Natural killer cell treated with Interleukin-12 subunit alpha and Interleukin-12 subunit beta and Interleukin-15 and Interleukin-18, amount 100 ng/mL, for 72 hours (primary cell): ENCODE measurements around the gene COG7. TPM values are rescaled to one million over a fixed set of nuclear protein-coding genes. Genes with fewer than 3 reads are reported as not detected.
"Not testable (repeated sequence)": the region's sequence is repeated elsewhere in the genome, so short reads cannot be mapped to it uniquely, and the experiment has no call there.

ENCODE experiments used
- ATAC-seq, 2 donors: fragments of 150-1000 bp; cut with Tn5 transposase in 1 of 2; sonication (Bioruptor Pico), chemical (Tn5 transposase) in 1 of 2; 2 replicates each; pipeline ENCODE4 v1.10.0; 2021
- DNase-seq: peaks from one replicate; pipeline ENCODE4 v3.0.0; 2022; ENCODE audit warnings: low spot score
- H3K27ac Mint-ChIP-seq, 2 donors: 1 replicate in 1 of 2; 2 replicates in 1 of 2; pipeline ENCODE4 v1.8.0; 2022; ENCODE audit warnings: mixed read lengths in 2 of 2, mild to moderate bottlenecking in 1 of 2, moderate library complexity in 1 of 2
- H3K27me3 Mint-ChIP-seq, 2 donors: 1 replicate in 1 of 2; 2 replicates in 1 of 2; pipeline ENCODE4 v1.8.0; 2022; ENCODE audit warnings: mixed read lengths in 2 of 2
- H3K36me3 Mint-ChIP-seq: one replicate; pipeline ENCODE4 v1.8.0; 2022; ENCODE audit warnings: mixed read lengths
- H3K4me1 Mint-ChIP-seq, 2 donors: 1 replicate in 1 of 2; 2 replicates in 1 of 2; pipeline ENCODE4 v1.8.0; 2022; ENCODE audit warnings: low read depth in 2 of 2, mixed read lengths in 2 of 2, mild to moderate bottlenecking in 1 of 2
- H3K4me3 Mint-ChIP-seq: one replicate; pipeline ENCODE4 v1.8.0; 2022; ENCODE audit warnings: mixed read lengths
- H3K9me3 Mint-ChIP-seq: 2 replicates; pipeline ENCODE4 v1.8.0; 2022; ENCODE audit warnings: mixed read lengths
- total RNA-seq, 2 donors: library from RNA; stranded (reverse); gene quantifications; one replicate each; pipeline ENCODE4 v1.2.3, GENCODE V29; 2022

Gene COG7
- total RNA-seq, 2 donors from 2014 or later = 21.9 to 28.2 TPM

GRCh38 chr16:23381702-23382101 is 71.3 kb downstream of the COG7 start:
- not testable (repeated sequence) for H3K27ac Mint-ChIP-seq

DNA sequence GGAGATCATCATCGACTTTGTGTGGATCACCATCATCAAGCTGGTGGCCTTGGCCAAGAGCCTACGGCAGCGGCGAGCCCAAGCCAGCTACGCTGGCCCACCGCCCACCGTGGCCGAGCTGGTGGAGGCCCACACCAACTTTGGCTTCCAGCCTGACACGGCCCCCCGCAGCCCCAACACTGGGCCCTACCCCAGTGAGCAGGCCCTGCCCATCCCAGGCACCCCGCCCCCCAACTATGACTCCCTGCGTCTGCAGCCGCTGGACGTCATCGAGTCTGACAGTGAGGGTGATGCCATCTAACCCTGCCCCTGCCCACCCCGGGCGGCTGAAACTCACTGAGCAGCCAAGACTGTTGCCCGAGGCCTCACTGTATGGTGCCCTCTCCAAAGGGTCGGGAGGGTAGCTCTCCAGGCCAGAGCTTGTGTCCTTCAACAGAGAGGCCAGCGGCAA is 72.5 kb downstream of the COG7 start:
- Mint-ChIP-seq H3K4me1 (no peaks in the 10 kb centered on the region), H3K36me3 (no peaks in the 10 kb centered on the region), H3K4me3 (no peak overlapping the region), H3K9me3 (no peaks in the 10 kb centered on the region), H3K27me3 (peaks cover 0 to 6% of the 10 kb centered on the region in 2 donors), H3K27ac (no peak overlapping the region)
- DNase-seq = no peak
- ATAC-seq = no peak

More at GRCh38 chr16:23381702-23382101, 71.3 kb downstream of the COG7 start:
- H3K9me3 Mint-ChIP-seq, H3K4me1 Mint-ChIP-seq, H3K4me3 Mint-ChIP-seq, H3K27me3 Mint-ChIP-seq, H3K36me3 Mint-ChIP-seq, ATAC-seq, DNase-seq: not testable (repeated sequence)

DNA sequence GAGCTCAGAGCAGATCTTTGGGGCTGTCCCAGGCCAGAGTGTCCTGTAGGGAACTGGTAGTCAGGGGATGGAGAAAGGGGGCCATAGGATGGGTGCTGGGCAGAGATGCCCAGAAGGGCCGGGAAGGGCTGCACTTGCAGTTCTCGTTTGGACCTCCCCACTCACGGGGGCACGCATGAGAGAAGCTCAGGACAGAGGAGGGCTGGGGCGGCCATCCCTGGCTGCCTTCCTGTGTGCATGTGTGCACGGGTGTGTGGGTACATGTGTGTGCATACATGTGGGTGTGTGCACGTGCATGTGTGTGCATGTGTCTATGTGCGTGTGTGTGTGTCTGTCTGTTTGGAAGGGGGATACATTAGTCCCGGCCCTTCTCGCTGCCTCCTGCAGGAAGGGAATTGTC is 73.3 kb downstream of the COG7 start:
- ATAC-seq = no peak
- Mint-ChIP-seq H3K9me3 (no peaks in the 10 kb centered on the region), H3K4me1 (no peaks in the 10 kb centered on the region), H3K4me3 (no peak overlapping the region), H3K36me3 (no peaks in the 10 kb centered on the region), H3K27ac (no peak overlapping the region), H3K27me3 (peaks cover 0 to 6% of the 10 kb centered on the region in 2 donors)
- DNase-seq = no peak

- H3K36me3 Mint-ChIP-seq = no peaks in the 10 kb centered on the region
These were observed 74.1 kb downstream of the COG7 start for GRCh38 chr16:23378921-23379320.

DNA sequence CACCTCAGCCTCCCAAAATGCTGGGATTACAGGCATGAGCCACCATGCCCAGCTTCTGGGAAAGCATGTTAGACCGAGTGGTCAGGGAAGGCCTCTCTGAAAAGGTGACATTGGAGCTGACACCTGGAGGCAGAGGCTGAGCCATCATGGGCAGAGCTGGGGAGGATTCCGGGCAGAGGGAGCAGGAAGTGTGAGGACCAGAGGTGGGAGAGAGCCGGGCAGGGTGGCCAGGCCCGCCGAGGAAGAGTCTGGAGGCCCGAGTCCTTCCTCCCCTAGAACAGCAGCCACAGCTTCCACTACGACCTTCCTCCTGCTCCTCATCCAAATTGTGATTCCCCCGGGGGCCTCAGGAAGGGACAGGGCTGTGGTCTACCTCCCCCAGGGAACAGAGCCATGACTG is 74.7 kb downstream of the COG7 start:
- H3K27ac Mint-ChIP-seq = no peak overlapping the region
- H3K4me3 Mint-ChIP-seq = no peak overlapping the region
- ATAC-seq (no peak), DNase-seq (no peak)
- H3K4me1 Mint-ChIP-seq = no peaks in the 10 kb centered on the region
- no peaks in the 10 kb centered on the region for H3K36me3 Mint-ChIP-seq
- H3K27me3 Mint-ChIP-seq = peaks cover 0 to 11% of the 10 kb centered on the region in 2 donors
- no peaks in the 10 kb centered on the region for H3K9me3 Mint-ChIP-seq

More at GRCh38 chr16:23378921-23379320, 74.1 kb downstream of the COG7 start:
- DNase-seq = no peak
- H3K4me3 Mint-ChIP-seq = no peak overlapping the region
- no peaks in the 10 kb centered on the region for H3K4me1 Mint-ChIP-seq
- no peak for ATAC-seq
- H3K9me3 Mint-ChIP-seq = no peaks in the 10 kb centered on the region
- H3K27ac Mint-ChIP-seq = no peak overlapping the region
- H3K27me3 Mint-ChIP-seq = peaks cover 0 to 6% of the 10 kb centered on the region in 2 donors

- Mint-ChIP-seq H3K27ac (no peak overlapping the region), H3K36me3 (no peaks in the 10 kb centered on the region), H3K4me3 (no peak overlapping the region), H3K4me1 (no peaks in the 10 kb centered on the region), H3K9me3 (no peaks in the 10 kb centered on the region), H3K27me3 (peaks cover 0 to 11% of the 10 kb centered on the region in 2 donors)
- ATAC-seq (no peak), DNase-seq (no peak)
These were observed 75.7 kb downstream of the COG7 start for GRCh38 chr16:23377071-23377931.

DNA sequence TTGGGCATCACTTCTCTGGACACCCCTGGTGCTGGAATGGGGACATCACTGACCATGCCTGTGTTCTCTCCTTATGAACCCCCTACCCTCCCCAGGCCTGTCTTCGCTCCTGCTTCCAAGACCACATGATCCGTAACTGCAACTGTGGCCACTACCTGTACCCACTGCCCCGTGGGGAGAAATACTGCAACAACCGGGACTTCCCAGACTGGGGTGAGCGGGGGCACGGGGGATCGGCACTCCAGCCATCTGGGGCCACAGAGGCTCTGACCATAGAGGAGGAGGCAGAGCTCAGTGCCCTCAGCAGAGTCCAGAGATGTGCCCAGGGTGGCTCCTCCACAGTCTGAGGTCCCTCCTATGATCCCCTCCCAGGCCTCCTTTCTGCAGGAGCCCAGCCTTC is 77.3 kb downstream of the COG7 start:
- Mint-ChIP-seq H3K9me3 (no peaks in the 10 kb centered on the region), H3K36me3 (no peaks in the 10 kb centered on the region), H3K4me1 (no peaks in the 10 kb centered on the region)

DNA sequence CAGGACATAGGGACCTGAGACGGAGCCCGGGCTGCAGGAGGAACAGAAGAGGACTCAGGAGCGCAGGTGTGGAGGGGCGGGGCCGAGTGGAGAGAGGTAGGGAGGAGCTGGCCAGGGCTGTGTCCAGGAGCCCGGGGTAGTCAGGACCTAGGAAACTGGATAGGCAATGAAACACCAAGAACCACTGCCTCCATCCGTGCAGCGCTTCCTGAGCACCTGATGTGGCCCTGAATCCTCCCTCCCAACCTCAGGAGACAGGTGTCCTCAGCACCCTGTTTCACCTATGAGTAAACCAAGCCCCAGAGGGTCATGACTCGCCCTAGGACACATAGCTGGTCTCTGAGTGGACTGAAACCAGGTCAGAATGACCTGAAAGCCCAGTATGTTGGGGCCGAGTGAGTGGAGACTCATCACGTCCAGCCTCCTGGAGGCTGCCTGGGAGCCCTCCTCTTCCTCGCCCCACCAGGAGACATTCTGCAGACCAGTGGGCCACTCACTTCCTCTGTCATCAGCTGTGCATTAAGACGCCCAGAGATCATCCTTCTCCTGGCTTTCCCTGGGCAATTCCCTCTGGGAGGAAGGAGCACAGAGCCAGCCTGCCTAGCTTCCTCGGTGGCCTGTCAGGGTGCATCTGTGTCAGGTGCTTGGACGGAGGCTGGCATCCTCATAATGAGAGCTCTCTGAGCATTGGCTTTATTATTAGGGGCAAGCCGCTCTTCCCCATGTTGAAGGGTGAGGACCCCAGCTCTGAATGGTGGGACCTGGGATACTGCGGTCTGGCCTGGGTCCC is 78.1 kb downstream of the COG7 start:
- Mint-ChIP-seq H3K27ac (no peak overlapping the region), H3K9me3 (no peaks in the 10 kb centered on the region), H3K4me1 (no peaks in the 10 kb centered on the region), H3K36me3 (no peaks in the 10 kb centered on the region), H3K4me3 (no peak overlapping the region), H3K27me3 (peaks cover 7 to 11% of the 10 kb centered on the region in 2 donors)
- DNase-seq (no peak), ATAC-seq (no peak)

More for the DNA sequence above, 77.3 kb downstream of the COG7 start:
- Mint-ChIP-seq H3K27me3 (peaks cover 2 to 11% of the 10 kb centered on the region in 2 donors), H3K4me3 (no peak overlapping the region), H3K27ac (no peak overlapping the region)
- DNase-seq (no peak), ATAC-seq (no peak)

DNA sequence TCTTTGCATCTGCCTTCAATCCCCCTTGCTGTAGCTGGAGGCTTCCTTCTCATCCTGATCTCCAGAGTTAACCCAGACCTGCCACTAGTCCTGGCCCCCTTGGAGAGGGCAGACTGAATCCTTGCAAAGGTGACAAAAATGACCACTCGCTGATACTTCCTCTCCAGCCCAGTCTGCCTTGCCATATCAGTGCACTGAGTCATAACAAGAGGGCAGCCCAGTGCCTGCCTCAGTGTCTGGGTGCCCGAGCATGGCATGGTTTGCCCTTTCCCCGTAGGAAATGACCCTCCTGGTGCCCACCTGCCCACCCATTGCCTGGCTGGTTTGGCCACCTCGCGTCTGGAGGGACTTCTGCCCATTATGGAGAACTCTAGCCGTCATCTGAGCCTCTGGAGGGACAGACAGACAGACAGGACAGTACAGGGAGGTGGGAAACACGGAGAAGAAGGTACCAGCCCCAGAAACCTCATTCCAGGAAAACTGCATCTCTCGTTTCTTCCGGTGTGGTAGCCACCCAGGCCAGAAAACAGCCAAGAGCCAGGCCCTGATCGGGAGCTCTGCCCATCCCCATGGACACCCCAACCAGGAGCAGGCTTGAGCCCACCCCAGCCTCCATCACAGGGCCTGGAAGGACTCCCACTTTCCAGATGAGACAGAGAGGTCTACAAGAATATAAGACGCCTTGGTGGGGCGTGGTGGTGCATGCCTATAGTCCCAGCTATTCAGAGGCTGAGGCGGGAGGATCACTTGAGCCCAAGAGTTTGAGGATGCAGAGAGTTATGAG is 79.4 kb downstream of the COG7 start:
- Mint-ChIP-seq H3K27me3 (peaks cover 7% of the 10 kb centered on the region in 2 donors), H3K4me1 (no peaks in the 10 kb centered on the region), H3K4me3 (no peak overlapping the region), H3K9me3 (no peaks in the 10 kb centered on the region), H3K36me3 (no peaks in the 10 kb centered on the region), H3K27ac (no peak overlapping the region)
- DNase-seq (no peak), ATAC-seq (no peak)

- H3K27ac Mint-ChIP-seq = no peak overlapping the region
- no peaks in the 10 kb centered on the region for H3K9me3 Mint-ChIP-seq
- DNase-seq (no peak), ATAC-seq (no peak)
- H3K27me3 Mint-ChIP-seq = peaks cover 4 to 7% of the 10 kb centered on the region in 2 donors
- H3K36me3 Mint-ChIP-seq = no peaks in the 10 kb centered on the region
- H3K4me1 Mint-ChIP-seq = no peaks in the 10 kb centered on the region
- no peak overlapping the region for H3K4me3 Mint-ChIP-seq
These were observed 81.6 kb downstream of the COG7 start for GRCh38 chr16:23371368-23371767.

- Mint-ChIP-seq H3K36me3 (no peaks in the 10 kb centered on the region), H3K4me3 (no peak overlapping the region), H3K27ac (no peak overlapping the region), H3K9me3 (no peaks in the 10 kb centered on the region), H3K27me3 (peaks cover 4 to 7% of the 10 kb centered on the region in 2 donors), H3K4me1 (peaks cover 3 to 10% of the 10 kb centered on the region in 2 donors)
- ATAC-seq (peak in 1 of 2 donors; percentile 16), DNase-seq (no peak)
These were observed 83.6 kb downstream of the COG7 start for GRCh38 chr16:23369416-23369815.

DNA sequence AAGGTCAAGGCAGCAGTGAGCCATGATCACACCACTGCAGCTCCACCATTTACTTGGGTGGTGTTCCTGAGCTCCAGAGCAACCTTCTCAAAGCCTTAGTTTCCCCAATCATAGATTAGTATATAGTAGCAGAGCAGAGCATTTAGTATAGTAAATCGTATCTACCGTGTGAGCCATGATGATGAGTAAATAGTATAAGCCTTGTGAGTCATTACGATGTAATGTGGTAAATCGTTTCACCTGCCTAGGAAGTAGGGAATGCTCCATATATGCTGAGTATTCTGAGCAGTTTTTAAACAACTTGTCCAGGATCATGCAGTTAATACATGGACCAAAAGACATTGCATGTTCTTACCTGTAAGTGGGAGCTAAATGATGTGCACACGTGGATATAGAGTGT is 84.5 kb downstream of the COG7 start:
- no peak overlapping the region for H3K27ac Mint-ChIP-seq
- peaks cover 3 to 10% of the 10 kb centered on the region in 2 donors for H3K4me1 Mint-ChIP-seq
- no peak overlapping the region for H3K4me3 Mint-ChIP-seq
- no peak for DNase-seq
- no peaks in the 10 kb centered on the region for H3K9me3 Mint-ChIP-seq
- no peaks in the 10 kb centered on the region for H3K36me3 Mint-ChIP-seq
- ATAC-seq = no peak
- H3K27me3 Mint-ChIP-seq = peaks cover 2 to 7% of the 10 kb centered on the region in 2 donors

GRCh38 chr16:23367988-23368387 is 85.0 kb downstream of the COG7 start:
- Mint-ChIP-seq H3K4me3 (no peak overlapping the region), H3K9me3 (no peaks in the 10 kb centered on the region), H3K4me1 (peaks cover 3 to 10% of the 10 kb centered on the region in 2 donors), H3K36me3 (no peaks in the 10 kb centered on the region), H3K27ac (no peak overlapping the region), H3K27me3 (peaks cover 0 to 7% of the 10 kb centered on the region in 2 donors)
- DNase-seq (no peak), ATAC-seq (peak in 1 of 2 donors; percentile 17)
